ENCODE data around the gene SAXO1. TPM values are rescaled to one million over a fixed set of nuclear protein-coding genes. Genes with fewer than 3 reads are reported as not detected.

SAXO1 gene
- total and polyA plus RNA-seq, 2 experiments from 2014 or later = 0.02 TPM; not detected in 1

DNA sequence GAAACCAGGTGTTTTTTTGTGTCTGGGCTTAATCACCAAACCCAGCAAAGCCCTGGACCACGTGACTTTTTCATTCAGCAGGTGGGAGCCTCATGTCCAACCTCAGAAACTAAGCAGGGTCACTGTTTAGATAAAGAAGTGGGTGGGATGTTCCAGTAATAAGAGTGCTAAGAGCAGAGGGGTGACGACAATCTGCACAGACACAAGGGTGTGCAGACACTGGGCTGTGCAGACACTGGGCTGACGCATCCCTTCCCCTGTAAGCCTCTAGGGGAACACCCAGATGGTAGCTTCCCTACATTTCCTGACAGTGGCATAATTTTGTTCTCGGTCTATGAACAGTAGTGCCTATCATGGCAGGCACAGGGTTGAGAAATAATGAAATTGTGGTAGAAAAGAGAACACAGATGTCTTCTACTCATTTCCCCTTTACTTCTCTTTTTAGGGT is 85.1 kb downstream of the SAXO1 start:
- no peak overlapping the region for H3K4me3 ChIP-seq
- no peaks in the 10 kb centered on the region for H3K27me3 Mint-ChIP-seq (ENCODE audit: insufficient read depth, low read depth, poor library complexity)
- peaks cover 14% of the 10 kb centered on the region; the same call in 1 of the 2 replicates for H3K9me2 ChIP-seq (ENCODE audit: insufficient read depth)
- H3K27ac Mint-ChIP-seq = no peak overlapping the region
- no peak overlapping the region for H3K4me2 ChIP-seq
- DNase-seq (ENCODE audit: low spot score) (no peak), ATAC-seq (peak; percentile 38; the same call in 1 of the 3 replicates)
- H3K27ac ChIP-seq (ENCODE audit: low read depth) = no peak overlapping the region
- no peaks in the 10 kb centered on the region for H3K9me3 Mint-ChIP-seq
- H3K36me3 Mint-ChIP-seq (ENCODE audit: low read depth) = no peaks in the 10 kb centered on the region
- H3K36me3 ChIP-seq (ENCODE audit: insufficient read depth) = no peaks in the 10 kb centered on the region
- H3K79me2 ChIP-seq (replicated peaks; ENCODE audit: insufficient read depth) = no peaks in the 10 kb centered on the region
- TF ChIP-seq CREB1 (CRISPR knock-in tag; IDR thresholded peaks at IDR 0.05; ENCODE audit: low read depth) = no peak
- TF ChIP-seq, protein P1, sequence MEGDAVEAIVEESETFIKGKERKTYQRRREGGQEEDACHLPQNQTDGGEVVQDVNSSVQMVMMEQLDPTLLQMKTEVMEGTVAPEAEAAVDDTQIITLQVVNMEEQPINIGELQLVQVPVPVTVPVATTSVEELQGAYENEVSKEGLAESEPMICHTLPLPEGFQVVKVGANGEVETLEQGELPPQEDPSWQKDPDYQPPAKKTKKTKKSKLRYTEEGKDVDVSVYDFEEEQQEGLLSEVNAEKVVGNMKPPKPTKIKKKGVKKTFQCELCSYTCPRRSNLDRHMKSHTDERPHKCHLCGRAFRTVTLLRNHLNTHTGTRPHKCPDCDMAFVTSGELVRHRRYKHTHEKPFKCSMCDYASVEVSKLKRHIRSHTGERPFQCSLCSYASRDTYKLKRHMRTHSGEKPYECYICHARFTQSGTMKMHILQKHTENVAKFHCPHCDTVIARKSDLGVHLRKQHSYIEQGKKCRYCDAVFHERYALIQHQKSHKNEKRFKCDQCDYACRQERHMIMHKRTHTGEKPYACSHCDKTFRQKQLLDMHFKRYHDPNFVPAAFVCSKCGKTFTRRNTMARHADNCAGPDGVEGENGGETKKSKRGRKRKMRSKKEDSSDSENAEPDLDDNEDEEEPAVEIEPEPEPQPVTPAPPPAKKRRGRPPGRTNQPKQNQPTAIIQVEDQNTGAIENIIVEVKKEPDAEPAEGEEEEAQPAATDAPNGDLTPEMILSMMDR (conservative IDR thresholded peaks at IDR 0.05; ENCODE audit: low read depth in 2 of 2) = no peak
- no peak for TF ChIP-seq EZH2 (IDR thresholded peaks at IDR 0.05; ENCODE audit: low read depth, unreplicated experiment)
- no peak for TF ChIP-seq ZNF114 (CRISPR knock-in tag; IDR thresholded peaks at IDR 0.05)
- no peak for TF ChIP-seq ZNF331 (CRISPR knock-in tag; IDR thresholded peaks at IDR 0.05; ENCODE audit: low read depth)
- no peak for TF ChIP-seq STAT1 (IDR thresholded peaks at IDR 0.05; ENCODE audit: unreplicated experiment)
- no peak for TF ChIP-seq REST (IDR thresholded peaks at IDR 0.05; ENCODE audit: unreplicated experiment)
- no peak for TF ChIP-seq ZNF462 (CRISPR knock-in tag; IDR thresholded peaks at IDR 0.05)
- no peak for TF ChIP-seq EZH2phosphoT487 (IDR thresholded peaks at IDR 0.05; ENCODE audit: unreplicated experiment)
- TF ChIP-seq JUNB (IDR thresholded peaks at IDR 0.05; ENCODE audit: unreplicated experiment) = no peak
- TF ChIP-seq, protein P2, sequence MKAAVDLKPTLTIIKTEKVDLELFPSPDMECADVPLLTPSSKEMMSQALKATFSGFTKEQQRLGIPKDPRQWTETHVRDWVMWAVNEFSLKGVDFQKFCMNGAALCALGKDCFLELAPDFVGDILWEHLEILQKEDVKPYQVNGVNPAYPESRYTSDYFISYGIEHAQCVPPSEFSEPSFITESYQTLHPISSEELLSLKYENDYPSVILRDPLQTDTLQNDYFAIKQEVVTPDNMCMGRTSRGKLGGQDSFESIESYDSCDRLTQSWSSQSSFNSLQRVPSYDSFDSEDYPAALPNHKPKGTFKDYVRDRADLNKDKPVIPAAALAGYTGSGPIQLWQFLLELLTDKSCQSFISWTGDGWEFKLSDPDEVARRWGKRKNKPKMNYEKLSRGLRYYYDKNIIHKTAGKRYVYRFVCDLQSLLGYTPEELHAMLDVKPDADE (IDR thresholded peaks at IDR 0.05) = no peak
- no peak for TF ChIP-seq NANOG (IDR thresholded peaks at IDR 0.05; ENCODE audit: borderline replicate concordance)
- no peak for TF ChIP-seq POLR2AphosphoS5 (IDR thresholded peaks at IDR 0.05; ENCODE audit: low read depth)
- no peaks in the 10 kb centered on the region for H3K4me1 ChIP-seq (ENCODE audit: insufficient read depth)
- H3K4me3 Mint-ChIP-seq = no peak overlapping the region
- no peaks in the 10 kb centered on the region for H3K27me3 ChIP-seq (ENCODE audit: insufficient read depth)
- H2AFZ ChIP-seq = no peak overlapping the region
- H3F3A ChIP-seq (replicated peaks; ENCODE audit: low read depth) = no peaks in the 10 kb centered on the region
- H4K20me1 ChIP-seq (replicated peaks; ENCODE audit: insufficient read depth) = no peaks in the 10 kb centered on the region
- peaks cover 8% of the 10 kb centered on the region for H3K4me1 Mint-ChIP-seq

Measured in GM23338 (cell line).